ENCODE results near the gene RPUSD3. TPM values are rescaled to one million over a fixed set of nuclear protein-coding genes. Genes with fewer than 3 reads are reported as not detected.

Gene RPUSD3
- total and polyA plus RNA-seq, 9 of the 15 experiments (the other 6 are each of a cell fraction or from before 2014, with no cell fraction given): 13.8 to 99.0 (median 59.3) TPM

DNA sequence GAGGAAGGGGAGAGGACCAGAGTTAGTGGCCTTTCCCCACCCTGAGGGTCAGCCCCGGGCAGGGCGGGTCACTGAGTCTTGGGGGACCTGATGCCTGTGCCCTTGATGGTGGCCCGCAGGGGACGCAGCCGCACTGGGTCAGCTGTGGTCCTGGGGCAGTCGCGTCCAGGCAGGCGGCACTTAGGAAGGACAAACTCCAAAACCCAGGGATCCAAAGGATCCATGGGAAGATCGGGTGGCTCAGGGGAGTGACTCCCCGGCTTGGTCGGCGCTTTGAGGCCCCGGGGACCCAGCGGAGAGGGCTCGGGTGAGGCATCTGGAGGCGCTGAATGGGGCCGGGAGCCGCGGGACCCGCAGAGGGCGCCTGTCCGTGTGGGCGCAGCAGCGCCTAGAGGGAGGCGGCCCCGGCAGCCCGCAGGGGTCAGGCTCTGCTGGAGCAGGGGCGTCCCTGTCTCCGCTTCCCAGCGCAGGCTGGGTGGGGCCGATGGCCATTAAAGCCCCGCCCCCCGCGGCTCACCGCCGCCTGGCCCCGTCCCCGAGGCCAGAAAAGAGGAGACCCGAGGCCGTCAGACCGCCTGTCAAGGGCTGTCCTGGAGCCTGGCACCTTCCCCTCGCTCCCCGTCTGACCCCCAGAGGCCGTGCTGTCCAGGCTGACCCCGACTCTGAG is 18.7 kb upstream of the RPUSD3 start (continued):
- TF ChIP-seq HDAC6 (IDR thresholded peaks at IDR 0.05; ENCODE audit: low read depth, low read length) (no peak), ZNF274 (IDR thresholded peaks at IDR 0.05; ENCODE audit: borderline replicate concordance, low read depth, low read length) (no peak), RREB1 (CRISPR knock-in tag; IDR thresholded peaks at IDR 0.05) (no peak), ZNF696 (CRISPR knock-in tag; conservative IDR thresholded peaks at IDR 0.05) (no peak), THAP12 (CRISPR knock-in tag; IDR thresholded peaks at IDR 0.05) (no peak), SMAD2 (IDR thresholded peaks at IDR 0.05; ENCODE audit: low read depth, low read length) (no peak), TEAD1 (CRISPR knock-in tag; IDR thresholded peaks at IDR 0.05) (peak in 1 of 2 experiments; percentile 68; a peak in 1 of 4 replicates), HIVEP1 (CRISPR knock-in tag; IDR thresholded peaks at IDR 0.05) (no peak), HCFC1 (IDR thresholded peaks at IDR 0.05; ENCODE audit: low read depth, low read length) (peak; percentile 66), NFIX (CRISPR knock-in tag; IDR thresholded peaks at IDR 0.05; ENCODE audit: low read depth) (no peak), HNRNPH1 (optimal IDR thresholded peaks at IDR 0.05; ENCODE audit: low read depth, low read length) (no peak), ZNF311 (CRISPR knock-in tag; IDR thresholded peaks at IDR 0.05) (no peak), ZFP1 (CRISPR knock-in tag; IDR thresholded peaks at IDR 0.05) (no peak), ATF3 (IDR thresholded peaks at IDR 0.05) (no peak), ATF3 (CRISPR knock-in tag; conservative IDR thresholded peaks at IDR 0.05) (no peak), NCOR1 (IDR thresholded peaks at IDR 0.05) (no peak), PRMT5 (CRISPR knock-in tag; IDR thresholded peaks at IDR 0.05) (no peak)
- TF ChIP-seq, protein P1, sequence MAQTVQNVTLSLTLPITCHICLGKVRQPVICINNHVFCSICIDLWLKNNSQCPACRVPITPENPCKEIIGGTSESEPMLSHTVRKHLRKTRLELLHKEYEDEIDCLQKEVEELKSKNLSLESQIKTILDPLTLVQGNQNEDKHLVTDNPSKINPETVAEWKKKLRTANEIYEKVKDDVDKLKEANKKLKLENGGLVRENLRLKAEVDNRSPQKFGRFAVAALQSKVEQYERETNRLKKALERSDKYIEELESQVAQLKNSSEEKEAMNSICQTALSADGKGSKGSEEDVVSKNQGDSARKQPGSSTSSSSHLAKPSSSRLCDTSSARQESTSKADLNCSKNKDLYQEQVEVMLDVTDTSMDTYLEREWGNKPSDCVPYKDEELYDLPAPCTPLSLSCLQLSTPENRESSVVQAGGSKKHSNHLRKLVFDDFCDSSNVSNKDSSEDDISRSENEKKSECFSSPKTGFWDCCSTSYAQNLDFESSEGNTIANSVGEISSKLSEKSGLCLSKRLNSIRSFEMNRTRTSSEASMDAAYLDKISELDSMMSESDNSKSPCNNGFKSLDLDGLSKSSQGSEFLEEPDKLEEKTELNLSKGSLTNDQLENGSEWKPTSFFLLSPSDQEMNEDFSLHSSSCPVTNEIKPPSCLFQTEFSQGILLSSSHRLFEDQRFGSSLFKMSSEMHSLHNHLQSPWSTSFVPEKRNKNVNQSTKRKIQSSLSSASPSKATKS (CRISPR knock-in tag; IDR thresholded peaks at IDR 0.05): no peak

All from K562 (cell line).